MM.1S (cell line): ENCODE measurements around the gene LMX1B.

Experiments used
- CTCF ChIP-seq: fragments of 300-600 bp; sonication (generic); IDR thresholded peaks from 2 replicates; pipeline ENCODE4 v1.5.1; 2016; ENCODE audit warnings: antibody characterized with exemption, low read length, mixed read lengths
- EZH2 ChIP-seq: fragments of 300-600 bp; sonication (generic); optimal IDR thresholded peaks from 2 replicates; pipeline ENCODE3; 2017; ENCODE audit warnings: low read depth, mild to moderate bottlenecking, antibody characterized with exemption, low read length, mixed read lengths

GRCh38 chr9:126681336-126681735, 67.6 kb downstream of the LMX1B start:
- TF ChIP-seq CTCF: no peak
- no peak for TF ChIP-seq EZH2
